Stimulated activated CD4-positive, alpha-beta T cell treated with anti-CD3 and anti-CD28 coated beads, Interleukin-15, amount 100 ng/mL, for 24 hours (primary cell): ENCODE results near the gene MS4A10.
"Not testable (repeated sequence)": the region's sequence is repeated elsewhere in the genome, so short reads cannot be mapped to it uniquely, and the experiment has no call there.

Source experiments
- DNase-seq: peaks from one replicate; pipeline ENCODE4 v3.0.0-alpha.2; 2020

Gene MS4A10

GRCh38 chr11:60790726-60791125 is 5.6 kb downstream of the MS4A10 start:
- no peak for DNase-seq

- no peak for DNase-seq
These were observed 6.2 kb downstream of the MS4A10 start for GRCh38 chr11:60791153-60791933.

- DNase-seq = no peak
These were observed 7.4 kb downstream of the MS4A10 start for GRCh38 chr11:60792521-60792920.

- no peak for DNase-seq
These were observed 10.2 kb downstream of the MS4A10 start for GRCh38 chr11:60795291-60795690.

GRCh38 chr11:60797846-60798630 is 12.9 kb downstream of the MS4A10 start:
- no peak for DNase-seq

GRCh38 chr11:60798631-60799030 is 13.5 kb downstream of the MS4A10 start:
- DNase-seq = no peak

GRCh38 chr11:60801194-60801593 is 16.1 kb downstream of the MS4A10 start:
- no peak for DNase-seq

- DNase-seq = no peak
These were observed 18.3 kb downstream of the MS4A10 start for GRCh38 chr11:60803273-60803936.

- no peak for DNase-seq
These were observed 24.1 kb downstream of the MS4A10 start for GRCh38 chr11:60809249-60809648.

- no peak for DNase-seq
These were observed 24.6 kb downstream of the MS4A10 start for GRCh38 chr11:60809691-60810090.

- no peak for DNase-seq
These were observed 25.0 kb downstream of the MS4A10 start for GRCh38 chr11:60810151-60810550.

GRCh38 chr11:60810569-60810968 is 25.4 kb downstream of the MS4A10 start:
- no peak for DNase-seq

- no peak for DNase-seq
These were observed 28.2 kb downstream of the MS4A10 start for GRCh38 chr11:60813324-60813723.

GRCh38 chr11:60814112-60814511 is 29.0 kb downstream of the MS4A10 start:
- no peak for DNase-seq

GRCh38 chr11:60816590-60817157 is 31.5 kb downstream of the MS4A10 start:
- no peak for DNase-seq

GRCh38 chr11:60818057-60818456 is 32.9 kb downstream of the MS4A10 start:
- no peak for DNase-seq

- no peak for DNase-seq
These were observed 36.9 kb downstream of the MS4A10 start for GRCh38 chr11:60821827-60822599.

- DNase-seq = not testable (repeated sequence)
These were observed 38.7 kb downstream of the MS4A10 start for GRCh38 chr11:60823745-60824306.

- DNase-seq = no peak
These were observed 40.0 kb downstream of the MS4A10 start for GRCh38 chr11:60825118-60825517.

- no peak for DNase-seq
These were observed 40.7 kb downstream of the MS4A10 start for GRCh38 chr11:60825790-60826189.

GRCh38 chr11:60830478-60831142 is 45.5 kb downstream of the MS4A10 start:
- no peak for DNase-seq

GRCh38 chr11:60831143-60831500 is 46.0 kb downstream of the MS4A10 start:
- peak; percentile 87 for DNase-seq
